ENCODE data around the gene CCL11. TPM values are rescaled to one million over a fixed set of nuclear protein-coding genes. Genes with fewer than 3 reads are reported as not detected.
"Not testable (repeated sequence)": the region's sequence is repeated elsewhere in the genome, so short reads cannot be mapped to it uniquely, and the experiment has no call there.

Gene CCL11
- total RNA-seq, 1 donor from 2014 or later = not detected

- DNase-seq (ENCODE audit: low read depth) = no peak
These were observed 21.6 kb downstream of the CCL11 start for GRCh38 chr17:34307110-34307509.

GRCh38 chr17:34308371-34308770 is 22.8 kb downstream of the CCL11 start:
- no peak for DNase-seq (ENCODE audit: low read depth)

GRCh38 chr17:34311291-34311690 is 25.7 kb downstream of the CCL11 start:
- no peak for DNase-seq (ENCODE audit: low read depth)

DNA sequence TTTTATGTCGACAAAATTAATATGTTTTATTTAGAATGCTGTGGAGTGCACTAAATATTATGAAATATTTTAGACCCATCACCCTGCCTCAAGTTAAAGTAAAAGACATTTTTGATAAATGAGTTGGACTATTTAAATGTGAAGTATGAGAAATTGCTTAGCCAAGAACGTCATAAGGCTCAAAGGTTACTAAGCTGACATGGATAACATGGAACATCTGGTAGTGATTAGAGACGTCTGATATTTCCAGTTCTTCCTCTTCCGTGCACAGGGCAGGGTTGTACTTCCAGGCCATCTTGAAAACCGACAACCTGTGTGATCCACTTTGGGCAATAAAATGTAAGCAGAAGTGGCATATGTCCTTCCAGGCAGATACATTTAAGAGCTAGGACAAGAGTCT is 26.5 kb downstream of the CCL11 start:
- no peak for DNase-seq (ENCODE audit: low read depth)

- no peak for DNase-seq (ENCODE audit: low read depth)
These were observed 27.6 kb downstream of the CCL11 start for GRCh38 chr17:34313164-34313563.

GRCh38 chr17:34314279-34314678 is 28.7 kb downstream of the CCL11 start:
- DNase-seq (ENCODE audit: low read depth) = no peak

DNA sequence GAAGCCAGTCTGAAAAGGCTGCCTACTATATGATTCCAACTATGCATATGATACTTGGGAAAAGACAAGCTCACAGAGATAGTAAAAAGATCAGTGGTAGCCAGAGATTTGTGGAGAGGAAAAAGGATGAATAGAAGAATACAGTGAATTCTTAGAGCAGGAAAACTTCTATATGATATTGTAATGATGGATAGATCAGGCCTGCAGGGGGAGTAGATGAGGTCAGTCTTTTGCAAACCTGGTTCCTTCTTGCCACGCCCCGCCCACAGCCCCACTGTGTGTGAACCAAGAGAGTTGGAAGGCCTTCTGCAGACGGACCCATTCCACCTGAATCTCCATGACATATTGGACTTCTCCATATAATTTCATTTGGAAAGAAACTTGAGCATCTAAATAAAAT is 32.9 kb downstream of the CCL11 start:
- DNase-seq (ENCODE audit: low read depth) = no peak

DNA sequence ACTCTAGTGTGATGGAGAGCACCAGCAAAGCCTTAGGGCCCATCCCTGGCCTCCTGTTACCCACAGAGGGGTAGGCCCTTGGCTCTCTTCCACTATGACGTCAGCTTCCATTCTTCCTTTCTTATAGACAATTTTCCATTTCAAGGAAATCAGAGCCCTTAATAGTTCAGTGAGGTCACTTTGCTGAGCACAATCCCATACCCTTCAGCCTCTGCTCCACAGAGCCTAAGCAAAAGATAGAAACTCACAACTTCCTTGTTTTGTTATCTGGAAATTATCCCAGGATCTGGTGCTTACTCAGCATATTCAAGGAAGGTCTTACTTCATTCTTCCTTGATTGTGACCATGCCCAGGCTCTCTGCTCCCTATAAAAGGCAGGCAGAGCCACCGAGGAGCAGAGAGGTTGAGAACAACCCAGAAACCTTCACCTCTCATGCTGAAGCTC is 33.5 kb downstream of the CCL11 start, which contains the start of gene CCL8:
CCL8 (plus strand) TSS at position 397 of the 445 bp plus-strand sequence. CDS start 67 bp downstream, outside the sequence.
- no peak for DNase-seq (ENCODE audit: low read depth)

DNA sequence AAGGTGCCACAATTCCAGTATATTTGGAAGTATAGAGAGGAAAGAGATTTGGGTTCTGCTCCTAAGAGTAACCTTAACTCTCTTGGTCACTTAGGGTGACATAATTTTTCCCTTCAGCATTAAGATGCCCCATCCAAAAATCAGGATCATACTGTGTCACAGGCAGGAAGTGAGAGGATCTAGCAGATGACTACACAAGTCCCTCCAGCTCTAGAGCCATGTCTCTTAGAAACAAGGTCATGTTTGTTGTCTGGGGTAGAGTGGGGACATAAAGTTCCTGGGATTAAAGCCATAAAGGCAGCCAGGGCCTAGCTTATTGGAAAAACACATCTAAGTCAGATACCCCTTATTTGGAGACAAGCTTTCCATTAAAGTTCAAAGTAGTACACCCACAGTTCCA is 36.4 kb downstream of the CCL11 start:
- DNase-seq (ENCODE audit: low read depth) = no peak

DNA sequence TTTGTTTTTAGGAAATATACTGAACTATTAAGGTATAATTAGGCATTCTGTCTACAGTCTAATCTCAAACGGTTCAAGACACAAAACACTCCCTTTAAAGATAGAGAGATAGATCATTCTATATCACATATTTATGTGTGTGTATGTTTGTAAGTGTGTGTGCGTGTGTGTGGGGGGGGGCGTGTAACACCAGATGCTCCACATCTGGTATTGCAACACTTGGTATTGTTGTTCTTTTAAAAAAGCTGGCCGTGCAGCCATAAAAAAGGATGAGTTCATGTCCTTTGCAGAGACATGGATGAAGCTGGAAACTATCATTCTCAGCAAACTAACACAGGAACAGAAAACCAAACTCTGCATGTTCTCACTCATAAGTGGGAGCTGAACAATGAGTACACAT is 42.0 kb downstream of the CCL11 start:
- DNase-seq (ENCODE audit: low read depth) = not testable (repeated sequence)

DNA sequence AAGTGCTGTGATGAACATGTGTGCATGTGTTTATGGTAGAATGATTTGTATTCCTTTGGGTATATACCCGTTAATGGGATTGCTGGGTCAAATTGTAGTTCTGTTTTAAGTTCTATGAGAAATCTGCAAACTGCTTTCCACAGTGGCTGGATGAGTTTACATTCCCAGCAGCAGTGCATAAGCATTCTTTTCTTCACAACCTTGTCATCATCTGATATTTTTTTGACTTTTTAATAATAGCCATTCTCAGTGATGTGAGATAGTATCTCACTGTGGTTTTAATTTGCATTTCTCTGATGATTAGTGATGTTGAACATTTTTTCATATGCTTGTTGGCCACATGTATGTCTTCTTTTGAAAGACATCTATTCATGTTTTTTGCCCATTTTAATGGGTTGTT is 52.2 kb downstream of the CCL11 start:
- DNase-seq (ENCODE audit: low read depth) = no peak

Other genes with a start within 250 kb of the CCL11 start
- 29.2 and 148 TPM in 2 replicates for gene CCL2, start 30.5 kb upstream of the CCL11 start, total RNA-seq
- not detected in 2 replicates for gene CCL7, start 15.5 kb upstream of the CCL11 start, total RNA-seq
- gene CCL8, start 33.7 kb downstream of the CCL11 start, total RNA-seq = not detected in 2 replicates
- gene CCL13, start 70.7 kb downstream of the CCL11 start, total RNA-seq = not detected in 2 replicates
- gene CCL1, start 77.5 kb downstream of the CCL11 start, total RNA-seq = not detected in 2 replicates